CD4-positive, alpha-beta T cell treated with Interleukin-6 at 100 ng/mL for 8 hours (primary cell): ENCODE measurements around the gene NOMO2.
"Not testable (repeated sequence)": the region's sequence is repeated elsewhere in the genome, so short reads cannot be mapped to it uniquely, and the experiment has no call there.

ENCODE experiments used
- DNase-seq: peaks from one replicate; pipeline ENCODE4 v3.0.0-alpha.2; 2020; ENCODE audit warnings: mixed read lengths, low spot score

The NOMO2 gene

GRCh38 chr16:18561727-18562314 is at the start of gene NOMO2:
Gene NOMO2 (minus strand): TSS chr16:18562097. CDS start chr16:18562040, 57 bp downstream.
- DNase-seq, result not testable (repeated sequence)

- not testable (repeated sequence) for DNase-seq
Observed at GRCh38 chr16:18610147-18610803, 48.4 kb upstream of the NOMO2 start.

- DNase-seq, result not testable (repeated sequence)
Observed at GRCh38 chr16:18608271-18608670, 46.4 kb upstream of the NOMO2 start.

GRCh38 chr16:18603572-18604246 is 41.8 kb upstream of the NOMO2 start:
- DNase-seq, result not testable (repeated sequence)

GRCh38 chr16:18598582-18598981 is 36.7 kb upstream of the NOMO2 start:
- DNase-seq, result not testable (repeated sequence)

GRCh38 chr16:18597734-18598133 is 35.8 kb upstream of the NOMO2 start:
- not testable (repeated sequence) for DNase-seq

GRCh38 chr16:18597319-18597718 is 35.4 kb upstream of the NOMO2 start:
- not testable (repeated sequence) for DNase-seq

- not testable (repeated sequence) for DNase-seq
Observed at GRCh38 chr16:18595796-18596195, 33.9 kb upstream of the NOMO2 start.

- DNase-seq, result not testable (repeated sequence)
Observed at GRCh38 chr16:18594880-18595279, 33.0 kb upstream of the NOMO2 start.

GRCh38 chr16:18593904-18594303 is 32.0 kb upstream of the NOMO2 start:
- DNase-seq, result not testable (repeated sequence)

- DNase-seq, result not testable (repeated sequence)
Observed at GRCh38 chr16:18592982-18593381, 31.1 kb upstream of the NOMO2 start.

- DNase-seq, result not testable (repeated sequence)
Observed at GRCh38 chr16:18591908-18592307, 30.0 kb upstream of the NOMO2 start.

- not testable (repeated sequence) for DNase-seq
Observed at GRCh38 chr16:18591441-18591840, 29.5 kb upstream of the NOMO2 start.

GRCh38 chr16:18589806-18590205 is 27.9 kb upstream of the NOMO2 start:
- not testable (repeated sequence) for DNase-seq

GRCh38 chr16:18586560-18587540 is 25.0 kb upstream of the NOMO2 start:
- DNase-seq, result not testable (repeated sequence)

GRCh38 chr16:18585789-18586188 is 23.9 kb upstream of the NOMO2 start:
- DNase-seq, result not testable (repeated sequence)

- DNase-seq, result no peak
Observed at GRCh38 chr16:18582902-18583301, 21.0 kb upstream of the NOMO2 start.

GRCh38 chr16:18580396-18580795 is 18.5 kb upstream of the NOMO2 start:
- DNase-seq, result not testable (repeated sequence)

GRCh38 chr16:18579261-18579660 is 17.4 kb upstream of the NOMO2 start:
- DNase-seq, result not testable (repeated sequence)

GRCh38 chr16:18577942-18578341 is 16.0 kb upstream of the NOMO2 start:
- DNase-seq, result not testable (repeated sequence)

- DNase-seq, result not testable (repeated sequence)
Observed at GRCh38 chr16:18575945-18576344, 14.0 kb upstream of the NOMO2 start.
